Parietal lobe (tissue), 1 donor: ENCODE results near the gene OR52W1. TPM values are rescaled to one million over a fixed set of nuclear protein-coding genes. Genes with fewer than 3 reads are reported as not detected.

ENCODE experiments used
- total RNA-seq: library from RNA; depleted of rRNA; stranded (reverse); fragments of >200 nt; gene quantifications from one replicate; pipeline ENCODE4 v1.2.3, GENCODE V29; 2014

The OR52W1 gene, protein sequence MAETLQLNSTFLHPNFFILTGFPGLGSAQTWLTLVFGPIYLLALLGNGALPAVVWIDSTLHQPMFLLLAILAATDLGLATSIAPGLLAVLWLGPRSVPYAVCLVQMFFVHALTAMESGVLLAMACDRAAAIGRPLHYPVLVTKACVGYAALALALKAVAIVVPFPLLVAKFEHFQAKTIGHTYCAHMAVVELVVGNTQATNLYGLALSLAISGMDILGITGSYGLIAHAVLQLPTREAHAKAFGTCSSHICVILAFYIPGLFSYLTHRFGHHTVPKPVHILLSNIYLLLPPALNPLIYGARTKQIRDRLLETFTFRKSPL
- total RNA-seq: not detected

DNA sequence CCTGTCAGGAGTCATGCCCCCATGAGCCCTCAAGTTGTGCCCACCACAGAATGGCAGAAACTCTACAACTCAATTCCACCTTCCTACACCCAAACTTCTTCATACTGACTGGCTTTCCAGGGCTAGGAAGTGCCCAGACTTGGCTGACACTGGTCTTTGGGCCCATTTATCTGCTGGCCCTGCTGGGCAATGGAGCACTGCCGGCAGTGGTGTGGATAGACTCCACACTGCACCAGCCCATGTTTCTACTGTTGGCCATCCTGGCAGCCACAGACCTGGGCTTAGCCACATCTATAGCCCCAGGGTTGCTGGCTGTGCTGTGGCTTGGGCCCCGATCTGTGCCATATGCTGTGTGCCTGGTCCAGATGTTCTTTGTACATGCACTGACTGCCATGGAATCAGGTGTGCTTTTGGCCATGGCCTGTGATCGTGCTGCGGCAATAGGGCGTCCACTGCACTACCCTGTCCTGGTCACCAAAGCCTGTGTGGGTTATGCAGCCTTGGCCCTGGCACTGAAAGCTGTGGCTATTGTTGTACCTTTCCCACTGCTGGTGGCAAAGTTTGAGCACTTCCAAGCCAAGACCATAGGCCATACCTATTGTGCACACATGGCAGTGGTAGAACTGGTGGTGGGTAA is at the start of gene OR52W1:
Gene OR52W1 (plus strand): TSS at position 51 of the 637 bp plus-strand sequence. CDS start 0 bp downstream, at position 51.

GRCh38 chr11:6170226-6170625 is 28.8 kb upstream of the OR52W1 start, which contains the start of gene OR52B2:
Gene OR52B2 (minus strand): TSS chr11:6170326. CDS start chr11:6170326, 0 bp downstream.

GRCh38 chr11:6205366-6205765 is 6.3 kb downstream of the OR52W1 start, which contains the start of gene C11orf42:
Gene C11orf42 (plus strand): TSS chr11:6205557. CDS start chr11:6205616, 59 bp downstream.

GRCh38 chr11:6234387-6235107 is 35.5 kb downstream of the OR52W1 start, which contains the start of gene FHIP1B:
Gene FHIP1B (minus strand): TSS chr11:6234636. CDS start chr11:6224516, 10,120 bp downstream.

DNA sequence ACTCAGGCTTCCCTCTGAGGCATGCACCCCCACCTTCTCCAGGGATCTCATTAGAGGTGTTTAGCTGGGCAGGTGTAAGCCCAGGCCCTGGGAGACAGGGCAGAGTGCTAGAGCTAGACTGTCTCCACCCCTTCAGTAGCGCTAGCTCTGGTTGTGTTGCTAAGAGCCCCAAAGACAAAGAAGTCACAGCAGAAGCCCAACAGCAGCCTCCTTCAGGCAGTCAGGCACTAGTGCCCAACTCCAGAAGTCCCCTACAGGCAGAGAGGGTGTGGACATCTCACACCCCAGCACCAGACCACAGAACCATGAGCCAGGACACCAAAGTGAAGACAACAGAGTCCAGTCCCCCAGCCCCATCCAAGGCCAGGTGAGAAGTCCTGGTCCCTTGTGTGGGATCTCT is 39.9 kb downstream of the OR52W1 start, which contains the start of gene CNGA4:
Gene CNGA4 (plus strand): TSS at position 188 of the 400 bp plus-strand sequence. CDS start 118 bp downstream, at position 306.

Other genes with a start within 250 kb of the OR52W1 start
- not detected for gene OR56A5, start 230.7 kb upstream of the OR52W1 start, total RNA-seq
- not detected for gene OR52L1, start 212.2 kb upstream of the OR52W1 start, total RNA-seq
- gene OR56A4, start 192.3 kb upstream of the OR52W1 start, total RNA-seq: 0.31 TPM
- gene OR56A1, start 168.5 kb upstream of the OR52W1 start, total RNA-seq: 0.31 TPM
- gene OR56B4, start 91.5 kb upstream of the OR52W1 start, total RNA-seq: not detected
- gene OR52B2, start 28.9 kb upstream of the OR52W1 start, total RNA-seq: 0.63 TPM
- not detected for gene C11orf42, start 6.3 kb downstream of the OR52W1 start, total RNA-seq
- gene FHIP1B, start 35.4 kb downstream of the OR52W1 start, total RNA-seq: 35.7 TPM
- gene CNGA4, start 39.9 kb downstream of the OR52W1 start, total RNA-seq: 0.63 TPM
- gene CCKBR, start 60.6 kb downstream of the OR52W1 start, total RNA-seq: 8.1 TPM
- gene CAVIN3, start 121.3 kb downstream of the OR52W1 start, total RNA-seq: 2.2 TPM
- 9.1 TPM for gene SMPD1, start 191.2 kb downstream of the OR52W1 start, total RNA-seq
- 222 TPM for gene APBB1, start 219.9 kb downstream of the OR52W1 start, total RNA-seq
- 9.7 TPM for gene HPX, start 241.8 kb downstream of the OR52W1 start, total RNA-seq